Renal cortex interstitium (tissue), 15 donors: ENCODE measurements around the gene PDE8A. TPM values are rescaled to one million over a fixed set of nuclear protein-coding genes. Genes with fewer than 3 reads are reported as not detected.

ENCODE experiments used
- DNase-seq, 11 donors: peaks; one replicate each; pipeline ENCODE4 v3.0.0-alpha.2; 2013; ENCODE audit warnings: low read depth in 9 of 11, low spot score in 4 of 11; ENCODE audit errors: extremely low read depth in 1 of 11
- long read RNA-seq, 16 experiments: transcript quantifications; one replicate each; lab custom pipeline, GENCODE V29; 2026
- polyA plus RNA-seq, 3 donors: library from polyadenylated mRNA; unstranded; fragments of 120-200 nt; gene quantifications; one replicate each; pipeline ENCODE4 v1.2.1, GENCODE V29; 2013; ENCODE audit not compliant: insufficient read length in 3 of 3

The PDE8A gene, protein sequence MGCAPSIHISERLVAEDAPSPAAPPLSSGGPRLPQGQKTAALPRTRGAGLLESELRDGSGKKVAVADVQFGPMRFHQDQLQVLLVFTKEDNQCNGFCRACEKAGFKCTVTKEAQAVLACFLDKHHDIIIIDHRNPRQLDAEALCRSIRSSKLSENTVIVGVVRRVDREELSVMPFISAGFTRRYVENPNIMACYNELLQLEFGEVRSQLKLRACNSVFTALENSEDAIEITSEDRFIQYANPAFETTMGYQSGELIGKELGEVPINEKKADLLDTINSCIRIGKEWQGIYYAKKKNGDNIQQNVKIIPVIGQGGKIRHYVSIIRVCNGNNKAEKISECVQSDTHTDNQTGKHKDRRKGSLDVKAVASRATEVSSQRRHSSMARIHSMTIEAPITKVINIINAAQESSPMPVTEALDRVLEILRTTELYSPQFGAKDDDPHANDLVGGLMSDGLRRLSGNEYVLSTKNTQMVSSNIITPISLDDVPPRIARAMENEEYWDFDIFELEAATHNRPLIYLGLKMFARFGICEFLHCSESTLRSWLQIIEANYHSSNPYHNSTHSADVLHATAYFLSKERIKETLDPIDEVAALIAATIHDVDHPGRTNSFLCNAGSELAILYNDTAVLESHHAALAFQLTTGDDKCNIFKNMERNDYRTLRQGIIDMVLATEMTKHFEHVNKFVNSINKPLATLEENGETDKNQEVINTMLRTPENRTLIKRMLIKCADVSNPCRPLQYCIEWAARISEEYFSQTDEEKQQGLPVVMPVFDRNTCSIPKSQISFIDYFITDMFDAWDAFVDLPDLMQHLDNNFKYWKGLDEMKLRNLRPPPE
- polyA plus RNA-seq = 10 to 100 TPM; 39.1 to 82.9 (median 48.5) TPM
- long read RNA-seq, donor 1 = 0 reads
- long read RNA-seq, donor 2, partial matches to known transcripts = 0 of 3 reads
- long read RNA-seq, donor 2, other reads (novel, unspliced or antisense) = 0 of 3 reads
- long read RNA-seq, donor 3, partial matches to known transcripts = 0 of 2 reads
- long read RNA-seq, donor 3, other reads (novel, unspliced or antisense) = 0 of 2 reads
- long read RNA-seq, donor 4, partial matches to known transcripts = 0 of 3 reads
- long read RNA-seq, donor 4, other reads (novel, unspliced or antisense) = 0 of 3 reads
- long read RNA-seq, donor 5 = 0 reads
- long read RNA-seq, donor 6, partial matches to known transcripts = 0 of 5 reads
- long read RNA-seq, donor 6, other reads (novel, unspliced or antisense) = 0 of 5 reads
- long read RNA-seq, donor 7 = 0 reads
- long read RNA-seq, donor 8 = 0 reads
- long read RNA-seq, donor 9, partial matches to known transcripts = 0 of 3 reads
- long read RNA-seq, donor 9, other reads (novel, unspliced or antisense) = 0 of 3 reads
- long read RNA-seq, donor 10, partial matches to known transcripts = 15 of 16 reads
- long read RNA-seq, donor 10, other reads (novel, unspliced or antisense) = 0 of 16 reads
- long read RNA-seq, donor 11, partial matches to known transcripts = 0 of 3 reads
- long read RNA-seq, donor 11, other reads (novel, unspliced or antisense) = 0 of 3 reads
- long read RNA-seq, donor 12 = 0 reads
- long read RNA-seq, donor 13 = 0 reads
- long read RNA-seq, donor 14, partial matches to known transcripts = 0 of 4 reads
- long read RNA-seq, donor 14, other reads (novel, unspliced or antisense) = 0 of 4 reads
- long read RNA-seq, donor 15, partial matches to known transcripts = 0 of 1 reads
- long read RNA-seq, donor 15, other reads (novel, unspliced or antisense) = 0 of 1 reads
- long read RNA-seq, donor 16, partial matches to known transcripts = 0 of 7 reads
- long read RNA-seq, donor 16, other reads (novel, unspliced or antisense) = 0 of 7 reads

DNA sequence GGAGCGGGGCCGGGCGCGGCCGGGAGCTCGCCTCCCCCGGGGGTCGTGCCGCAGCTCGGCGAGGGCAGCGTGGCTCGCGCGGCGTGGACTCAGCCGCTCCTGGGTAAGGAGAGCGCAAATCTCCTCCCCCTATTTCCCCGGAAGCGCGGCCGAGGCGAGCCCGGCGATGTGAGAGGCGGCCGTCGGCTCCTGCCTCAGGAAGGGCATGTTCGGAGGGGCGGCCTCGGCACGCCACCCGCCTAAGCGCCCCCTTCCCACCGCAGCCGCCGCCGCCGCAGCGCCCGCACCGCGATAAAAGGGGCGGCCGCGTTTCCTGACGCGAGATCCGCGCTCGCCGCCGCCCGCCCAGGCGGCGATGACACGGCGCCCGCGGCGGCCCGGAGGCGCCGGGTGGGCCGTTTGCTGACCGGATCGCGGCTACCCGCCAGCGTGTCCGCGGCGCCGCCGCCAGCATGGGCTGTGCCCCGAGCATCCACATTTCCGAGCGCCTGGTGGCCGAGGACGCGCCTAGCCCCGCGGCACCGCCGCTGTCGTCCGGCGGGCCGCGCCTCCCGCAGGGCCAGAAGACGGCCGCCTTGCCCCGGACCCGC lies at the start of gene PDE8A:
Gene PDE8A, plus strand, starts transcription at position 146 of the 590 bp plus-strand sequence. Its CDS starts 307 bp downstream, at position 453.
- DNase-seq = peak in 4 of 11 donors; percentile 29 to 44 (median 42)

DNA sequence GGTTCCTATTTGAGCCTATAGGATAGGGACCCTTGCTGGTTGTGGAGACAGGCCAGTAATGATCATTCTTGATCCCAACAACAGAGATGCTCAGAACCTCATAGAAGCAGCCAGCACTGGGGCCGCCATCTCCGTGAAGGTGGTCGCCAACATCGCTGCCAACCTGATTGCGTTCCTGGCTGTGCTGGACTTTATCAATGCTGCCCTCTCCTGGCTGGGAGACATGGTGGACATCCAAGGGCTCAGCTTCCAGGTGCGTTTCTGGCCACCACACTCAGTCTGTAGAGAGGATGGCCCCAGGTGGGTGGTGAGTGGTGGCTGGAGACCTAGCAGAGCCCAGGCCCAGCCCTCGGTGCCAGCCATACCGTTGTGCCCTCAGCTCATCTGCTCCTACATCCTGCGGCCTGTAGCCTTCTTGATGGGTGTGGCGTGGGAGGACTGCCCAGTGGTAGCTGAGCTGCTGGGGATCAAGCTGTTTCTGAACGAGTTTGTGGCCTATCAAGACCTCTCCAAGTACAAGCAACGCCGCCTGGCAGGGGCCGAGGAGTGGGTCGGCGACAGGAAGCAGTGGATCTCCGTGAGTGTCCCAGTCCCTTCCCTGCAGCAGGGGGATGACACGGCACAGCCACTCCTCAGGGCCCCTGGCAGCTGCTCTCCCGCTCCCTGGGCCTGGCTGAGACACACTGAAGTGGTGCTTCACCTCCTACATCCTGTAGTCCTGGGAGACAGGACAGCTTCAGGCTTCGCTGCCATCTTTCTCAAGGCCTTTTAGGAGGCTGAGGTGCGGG lies 46.5 kb upstream of the PDE8A start:
- no peak for DNase-seq

DNA sequence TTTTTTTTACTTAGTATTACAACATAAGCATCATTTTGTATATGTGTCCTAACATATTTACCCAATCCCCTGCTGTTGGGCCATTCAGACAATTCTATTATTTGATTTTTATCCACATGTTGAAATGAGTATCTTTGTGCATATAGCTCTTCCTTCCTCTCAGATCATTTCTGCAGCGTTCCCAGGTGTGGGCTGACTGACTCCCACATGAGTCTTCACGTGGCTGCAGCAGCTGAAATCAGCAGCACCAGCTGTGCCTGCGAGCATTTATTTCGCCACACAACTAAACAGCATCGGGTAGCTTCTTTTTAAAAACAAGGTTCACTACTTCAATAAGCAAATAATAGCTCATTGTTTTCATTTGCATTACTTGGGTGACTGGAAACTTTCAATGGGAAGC lies 44.5 kb upstream of the PDE8A start:
- DNase-seq = no peak

DNA sequence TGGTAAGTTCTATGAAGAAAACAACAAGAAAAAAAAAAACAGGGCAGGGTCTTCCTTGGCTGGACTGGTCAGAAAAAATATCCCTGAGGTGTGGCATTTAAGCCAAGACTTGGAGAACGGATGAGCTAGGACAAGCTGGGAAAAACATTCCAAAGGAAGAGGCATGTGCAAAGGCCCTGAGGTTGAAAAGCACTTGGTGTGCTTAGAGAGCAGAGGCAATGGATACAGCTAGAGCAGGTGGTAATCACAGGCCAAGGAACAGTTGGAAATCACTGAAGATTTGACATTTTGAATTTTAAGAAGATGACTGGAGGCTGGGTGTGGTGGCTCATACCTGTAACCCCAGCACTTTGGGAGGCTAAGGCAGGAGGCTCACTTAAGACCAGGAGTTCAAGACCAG lies 42.9 kb upstream of the PDE8A start:
- no peak for DNase-seq

DNA sequence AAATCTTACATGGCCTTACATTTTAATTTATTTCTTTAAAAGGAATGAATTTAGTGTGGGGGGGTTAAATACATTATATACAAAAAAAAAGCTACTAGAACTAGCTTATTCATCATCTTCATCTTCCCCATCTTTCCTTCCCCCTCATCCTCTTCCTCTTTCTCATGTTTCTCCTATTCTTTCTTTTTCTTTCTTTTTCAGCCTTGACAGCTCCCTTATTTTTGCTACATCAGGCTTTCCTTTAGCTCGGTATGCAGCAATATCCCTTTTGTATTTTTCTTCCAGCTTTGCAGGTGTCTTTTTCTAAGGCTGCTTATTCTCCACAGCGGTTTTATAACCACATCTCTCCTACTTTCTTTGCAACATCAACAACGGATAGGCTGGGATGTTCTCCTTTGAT lies 41.3 kb upstream of the PDE8A start:
- DNase-seq = no peak

DNA sequence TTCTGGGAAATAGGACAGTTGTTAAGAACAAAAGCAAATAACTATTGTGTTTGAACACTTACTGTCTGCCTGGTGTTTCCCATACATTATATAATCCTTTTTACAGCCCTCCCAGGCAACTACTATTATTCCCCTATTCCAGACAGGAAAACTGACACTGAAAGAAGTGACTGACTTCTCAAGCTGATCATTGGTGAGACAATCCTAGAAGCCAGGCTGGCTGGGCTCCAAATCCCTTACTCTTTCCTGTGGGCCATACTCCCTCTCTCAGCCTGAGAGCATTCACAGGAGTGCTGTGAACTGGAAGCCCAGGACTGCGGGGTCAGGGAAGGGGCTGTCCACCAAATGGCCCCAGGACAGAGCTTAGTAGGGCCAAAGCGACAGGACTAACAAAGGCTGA lies 39.2 kb upstream of the PDE8A start:
- DNase-seq = no peak

DNA sequence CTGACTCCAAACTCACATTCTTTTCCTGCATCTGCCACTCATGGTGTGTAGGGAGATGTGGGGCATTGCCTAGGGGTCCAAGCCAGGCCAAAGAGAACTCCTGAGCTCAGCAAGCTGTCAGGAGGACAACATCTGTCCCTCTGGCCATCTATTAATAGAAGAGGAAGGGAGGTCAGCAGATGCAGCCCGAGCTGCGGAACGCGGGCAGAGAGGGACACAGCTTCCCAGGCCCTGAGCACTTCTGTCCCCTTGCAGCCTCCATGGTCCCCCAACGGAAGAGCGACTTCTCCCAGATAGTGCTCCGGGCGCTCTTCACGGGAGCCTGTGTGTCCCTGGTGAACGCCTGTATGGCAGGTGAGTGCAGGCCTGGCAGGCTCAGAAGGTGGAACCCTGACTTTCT lies 37.3 kb upstream of the PDE8A start:
- no peak for DNase-seq

DNA sequence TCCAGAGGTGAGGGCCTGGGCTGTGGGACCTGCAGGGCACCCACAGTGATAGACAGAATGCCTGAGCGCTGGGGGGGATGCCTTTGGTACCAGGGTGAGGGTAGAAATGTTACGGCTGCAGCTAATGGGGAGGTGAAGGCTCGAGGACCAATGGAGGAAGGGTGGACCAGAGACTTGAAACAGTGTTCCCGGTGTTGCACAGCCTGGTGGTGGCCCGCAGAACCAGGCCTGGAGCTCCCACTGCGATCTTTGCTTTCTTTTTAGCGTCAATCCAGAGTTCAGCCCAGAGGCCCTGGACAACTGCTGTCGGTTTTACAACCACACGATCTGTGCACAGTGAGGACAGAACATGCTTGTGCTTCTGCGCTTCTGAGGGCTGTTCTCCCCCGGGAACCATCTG lies 36.8 kb upstream of the PDE8A start:
- DNase-seq = no peak

DNA sequence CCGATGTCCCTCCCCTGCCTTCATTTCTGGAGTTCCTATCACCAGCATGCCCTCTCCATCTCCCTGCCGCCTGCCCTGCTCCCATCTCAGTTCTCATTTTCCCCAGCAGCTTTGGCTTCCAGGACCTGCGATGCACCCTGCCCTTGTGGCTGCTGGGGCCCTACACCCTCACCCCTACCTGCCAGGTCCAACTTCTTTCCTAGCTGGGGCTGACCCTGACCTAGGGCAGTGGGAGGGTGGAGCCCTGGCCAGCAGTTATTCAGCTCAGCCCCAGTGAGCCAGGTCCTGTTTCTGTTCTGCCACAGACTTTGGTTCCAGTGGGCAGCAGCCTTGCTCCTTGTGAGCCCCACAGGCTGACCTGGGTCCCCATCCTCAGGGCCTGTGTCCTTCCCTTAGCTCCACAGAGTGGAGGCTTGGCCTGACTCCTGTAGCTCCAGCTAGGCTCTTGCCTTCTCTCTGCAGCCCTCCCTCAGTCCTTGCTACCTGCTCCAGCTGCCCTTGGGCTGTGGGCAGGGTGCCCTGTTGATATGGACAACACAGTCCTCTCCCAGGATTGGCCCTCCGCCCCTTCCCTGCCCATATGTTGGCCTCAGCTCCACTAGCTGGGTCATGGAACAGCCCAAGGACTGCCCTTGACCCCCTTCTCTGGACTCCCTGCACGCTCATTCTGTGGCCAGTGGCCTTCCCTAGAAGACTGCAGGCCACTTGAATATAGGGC lies 34.7 kb upstream of the PDE8A start:
- DNase-seq = no peak

DNA sequence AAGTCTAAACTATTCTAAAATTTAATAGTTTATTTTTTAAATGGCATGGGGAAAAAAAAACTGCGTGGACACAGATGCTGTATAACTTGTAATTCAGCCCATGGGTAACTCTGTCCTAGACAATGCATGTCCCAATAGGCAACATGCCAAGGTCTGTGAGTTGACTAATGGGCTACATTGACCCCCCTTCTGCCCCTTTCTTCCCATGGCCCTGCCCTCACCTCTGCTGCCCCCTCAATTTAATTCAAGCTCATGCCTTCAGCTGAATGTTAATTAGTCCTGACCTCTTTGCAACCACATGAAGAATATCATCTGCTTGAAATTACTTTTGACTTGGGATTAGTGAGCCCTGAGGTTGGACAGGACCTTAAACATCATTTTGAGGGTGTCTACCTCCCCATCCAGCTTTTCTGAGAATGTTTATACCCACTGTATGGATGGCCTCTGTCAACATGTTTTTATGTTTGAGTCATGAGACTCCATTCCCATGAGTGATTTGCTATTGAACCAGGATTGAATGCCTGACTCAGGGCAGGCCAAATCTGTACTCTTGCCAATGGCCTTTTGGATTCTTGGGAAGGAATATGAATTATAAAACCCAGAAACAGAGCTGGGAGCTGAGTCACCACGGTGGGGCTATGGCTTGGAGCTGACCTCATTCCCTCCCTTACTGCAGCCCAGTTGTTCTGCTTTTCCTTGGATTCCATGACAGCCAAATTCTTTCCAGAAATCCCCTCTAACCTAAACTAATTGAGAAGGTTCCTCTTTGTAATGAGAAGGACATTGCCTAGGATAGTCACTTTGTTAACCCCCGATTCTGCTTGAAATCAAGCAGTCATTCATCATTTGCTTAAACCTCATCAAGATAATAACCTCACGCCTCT lies 33.5 kb upstream of the PDE8A start:
- peak in 1 of 11 donors; percentile 23 for DNase-seq

DNA sequence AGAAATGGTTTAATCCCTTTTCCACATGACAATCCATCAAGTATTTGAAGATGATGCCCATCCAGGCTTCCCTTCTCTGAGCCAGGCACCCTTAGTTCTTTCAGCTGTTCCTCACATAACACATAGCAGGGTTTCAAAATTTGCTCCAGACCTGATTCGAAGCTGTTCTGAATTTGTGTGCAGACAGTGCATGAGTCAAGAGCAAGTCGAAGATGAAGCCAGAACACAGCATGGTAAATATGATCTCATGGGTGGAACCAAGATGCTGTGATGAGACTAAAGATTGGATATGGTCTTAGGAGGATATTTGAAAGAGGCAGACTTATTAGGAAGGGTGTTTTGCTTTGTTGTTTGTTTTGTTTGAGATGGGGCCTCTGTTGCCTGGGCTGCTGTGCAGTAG lies 32.6 kb upstream of the PDE8A start:
- DNase-seq = no peak

DNA sequence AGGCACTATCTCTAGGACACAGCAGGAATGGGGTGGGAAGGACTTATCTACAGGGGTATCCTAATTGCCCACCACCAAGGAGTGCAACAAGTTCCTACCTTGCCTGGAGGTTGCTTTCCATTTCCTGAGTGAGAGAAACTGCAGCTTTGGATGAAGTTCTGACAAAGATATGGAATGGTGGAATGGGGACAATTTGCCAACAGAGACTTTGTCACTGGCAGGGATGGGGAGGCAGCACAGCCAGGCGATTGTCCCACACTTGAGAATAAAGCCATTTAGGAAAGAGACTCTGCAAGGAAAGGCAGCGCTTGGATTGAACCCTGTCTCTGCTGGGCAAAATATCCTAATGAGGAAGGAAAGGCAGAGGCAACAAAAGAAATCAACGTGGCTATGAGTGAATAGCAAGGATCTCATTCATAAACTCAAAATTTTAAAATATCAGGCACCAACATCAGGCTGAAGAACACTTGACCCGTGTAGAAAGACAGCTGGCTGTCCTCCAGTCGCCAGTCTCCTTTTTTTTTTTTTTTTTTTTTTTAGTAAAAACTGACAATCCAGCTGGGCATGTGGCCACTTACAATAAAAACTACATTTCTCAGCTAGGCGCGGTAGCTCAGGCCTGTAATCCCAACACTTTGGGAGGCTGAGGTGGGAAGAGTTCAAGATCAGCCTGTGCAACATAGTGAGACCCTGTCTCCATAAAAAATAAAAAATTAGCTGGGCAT lies 31.6 kb upstream of the PDE8A start:
- DNase-seq = no peak

DNA sequence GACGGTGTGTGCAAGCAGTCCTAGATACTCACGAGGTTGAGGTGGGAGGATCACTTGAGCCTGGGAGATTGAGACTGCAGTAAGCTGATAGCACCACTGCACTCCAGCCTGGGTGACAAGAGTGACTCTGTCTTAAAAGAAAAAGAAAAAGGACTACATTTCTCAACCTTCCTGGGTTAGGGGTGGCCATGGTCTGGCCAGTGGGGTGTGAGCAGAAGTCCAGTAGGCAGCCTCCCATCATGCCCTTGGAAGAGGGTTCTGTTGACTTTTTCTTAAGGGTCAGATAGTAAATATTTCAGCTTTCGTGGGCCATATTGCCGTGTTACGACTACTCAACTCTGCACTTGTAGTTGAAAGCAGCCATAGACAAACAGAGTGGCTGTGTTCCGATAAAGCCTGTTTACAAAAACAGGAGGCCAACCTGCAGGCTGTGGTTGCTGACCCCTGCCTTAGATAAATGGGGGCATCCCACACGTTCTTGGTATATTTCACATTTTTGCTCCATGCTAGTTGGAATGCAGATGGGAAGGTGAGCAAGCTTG lies 31.0 kb upstream of the PDE8A start:
- DNase-seq = no peak

DNA sequence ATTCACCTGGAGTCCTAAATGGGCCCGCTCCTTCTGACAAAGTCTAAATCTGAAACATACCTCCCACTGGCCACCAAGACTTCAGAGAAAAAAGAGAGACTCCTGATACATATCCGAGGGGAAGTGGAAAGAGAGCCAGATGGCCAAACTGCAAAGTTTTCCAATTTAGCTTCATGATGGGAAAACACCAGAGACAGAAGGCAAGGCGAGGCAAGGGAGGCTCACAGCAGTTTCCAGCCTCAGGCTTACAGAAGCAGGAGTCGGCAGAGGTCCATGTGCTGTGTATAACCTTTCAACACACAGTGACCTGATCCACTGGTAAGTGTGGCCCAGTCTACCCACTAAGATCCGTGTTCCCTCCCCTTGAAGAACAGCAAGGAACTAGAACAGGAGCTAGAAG lies 29.9 kb upstream of the PDE8A start:
- no peak for DNase-seq

DNA sequence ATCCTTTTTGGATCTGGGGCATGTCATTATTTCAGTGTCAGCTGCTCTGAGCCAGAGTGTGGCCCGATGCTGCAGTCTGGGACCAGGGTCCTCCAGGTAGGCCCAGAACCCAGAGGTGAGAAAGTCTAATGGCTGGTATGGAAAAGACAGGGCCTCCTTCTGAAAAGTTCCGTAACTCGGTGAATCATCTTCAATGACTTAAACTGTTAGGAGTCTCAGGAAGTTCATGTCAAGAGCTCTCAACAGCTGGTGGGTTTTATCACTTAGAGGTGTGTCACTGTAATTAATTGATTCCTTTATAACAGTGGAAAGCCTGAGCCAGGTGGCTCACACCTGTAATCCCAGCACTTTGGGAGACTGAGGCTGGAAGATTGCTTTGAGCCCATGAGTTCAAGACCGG lies 28.5 kb upstream of the PDE8A start:
- DNase-seq = no peak
